GM12892 (cell line): ENCODE measurements around the gene KRT74.

ENCODE experiments used
- POLR2A ChIP-seq: IDR thresholded peaks from 2 replicates; pipeline ENCODE4 v1.6.1; 2011; ENCODE audit warnings: low read depth, low read length, control low read depth
- POLR2AphosphoS5 ChIP-seq: IDR thresholded peaks from 2 replicates; pipeline ENCODE4 v1.6.1; 2011; ENCODE audit warnings: low read depth, low read length, control low read depth

GRCh38 chr12:52584156-52584682, 10.6 kb upstream of the KRT74 start:
- no peak for TF ChIP-seq POLR2A
- no peak for TF ChIP-seq POLR2AphosphoS5
